GM12873 (cell line): ENCODE data around the gene GNGT2.
A peak's percentile ranks its signal among the peaks of the same experiment; 100 is the strongest.

ENCODE experiments used
- CTCF ChIP-seq: IDR thresholded peaks from 2 replicates; pipeline ENCODE4 v1.5.1; 2012; ENCODE audit warnings: low read depth, mild to moderate bottlenecking, moderate library complexity, low read length, control low read depth; ENCODE audit not compliant: insufficient read depth; ENCODE audit errors: missing control alignments

GNGT2 gene

GRCh38 chr17:49229076-49229804 is 18.9 kb upstream of the GNGT2 start:
- peak; percentile 1 for TF ChIP-seq CTCF

- peak; percentile 95 for TF ChIP-seq CTCF
Observed at GRCh38 chr17:49227436-49228261, 17.3 kb upstream of the GNGT2 start.

GRCh38 chr17:49226771-49227435 is 16.5 kb upstream of the GNGT2 start:
- no peak for TF ChIP-seq CTCF

- TF ChIP-seq CTCF, result no peak
Observed at GRCh38 chr17:49225554-49226236, 15.3 kb upstream of the GNGT2 start.

GRCh38 chr17:49224997-49225337 is 14.6 kb upstream of the GNGT2 start:
- TF ChIP-seq CTCF, result no peak

GRCh38 chr17:49224198-49224996 is 14.0 kb upstream of the GNGT2 start:
- TF ChIP-seq CTCF, result no peak
